ENCODE results near the gene PDE4D. TPM values are rescaled to one million over a fixed set of nuclear protein-coding genes. Genes with fewer than 3 reads are reported as not detected.

Gene PDE4D
- polyA plus RNA-seq, 1 donor (not counting 4 experiments of a cell fraction or from before 2014, with no cell fraction given) = 3.6 TPM

DNA sequence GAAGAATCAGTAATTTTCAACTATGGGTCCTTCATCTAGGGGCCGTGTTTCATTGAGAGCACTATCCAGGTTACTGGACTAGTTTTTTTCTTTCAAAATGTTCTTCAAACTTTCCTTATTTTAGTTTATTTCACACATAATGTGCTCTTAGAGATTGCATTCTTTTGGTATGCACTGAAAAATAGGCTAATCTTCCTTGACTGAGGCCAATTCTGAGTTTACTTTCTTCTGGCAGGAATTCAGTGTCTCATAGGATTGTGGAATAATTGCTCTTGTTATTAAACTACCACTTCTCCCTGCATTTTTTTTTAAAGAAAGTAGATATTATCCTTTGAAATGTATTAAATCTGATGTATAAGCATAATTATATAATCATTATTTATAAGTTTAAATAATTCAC lies 686.1 kb downstream of the PDE4D start:
- dilution Hi-C loops (cut with MboI; ENCODE audit: extremely low pct_ligation_motif_present, low sequenced_read_pairs) = no loop called here
- H3K9me3 ChIP-seq (ENCODE audit: control insufficient read depth, low read depth, low read length) = no peaks in the 10 kb centered on the region
- no peaks in the 10 kb centered on the region for H3K79me2 ChIP-seq (ENCODE audit: control insufficient read depth, insufficient read depth, low read length)
- DNase-seq (ENCODE audit: low read depth, low spot score) (no peak), FAIRE-seq (no peak)
- H3K36me3 ChIP-seq (ENCODE audit: control insufficient read depth in 2 of 2, extremely low read depth in 1 of 2, insufficient read depth in 2 of 2, low read length in 2 of 2) = no peaks in the 10 kb centered on the region
- H4K20me1 ChIP-seq (ENCODE audit: control insufficient read depth, extremely low read depth, insufficient read depth, low read length) = no peaks in the 10 kb centered on the region
- no peaks in the 10 kb centered on the region for H3K9me1 ChIP-seq (ENCODE audit: control insufficient read depth, extremely low read depth, insufficient read depth, low read length)
- no peak overlapping the region for H3K4me3 ChIP-seq (ENCODE audit: control insufficient read depth in 2 of 3, extremely low read depth in 1 of 3, insufficient read depth in 2 of 3, low read depth in 1 of 3, low read length in 3 of 3)
- no peak overlapping the region for H2AFZ ChIP-seq (ENCODE audit: control insufficient read depth, low read length)
- H3K27ac ChIP-seq (ENCODE audit: control insufficient read depth, insufficient read depth, low read length) = no peak overlapping the region
- no peak overlapping the region for H3K4me2 ChIP-seq (ENCODE audit: control insufficient read depth, extremely low read depth, insufficient read depth, low read depth, low read length)
- H3K27me3 ChIP-seq (ENCODE audit: control insufficient read depth, extremely low read depth, insufficient read depth, low read length) = no peaks in the 10 kb centered on the region
- no peak overlapping the region for H3K9ac ChIP-seq (ENCODE audit: control insufficient read depth, extremely low read depth, insufficient read depth, low read length)
- no peaks in the 10 kb centered on the region for H3K4me1 ChIP-seq (ENCODE audit: control insufficient read depth, extremely low read depth, insufficient read depth, low read length)
- TF ChIP-seq, protein P1, sequence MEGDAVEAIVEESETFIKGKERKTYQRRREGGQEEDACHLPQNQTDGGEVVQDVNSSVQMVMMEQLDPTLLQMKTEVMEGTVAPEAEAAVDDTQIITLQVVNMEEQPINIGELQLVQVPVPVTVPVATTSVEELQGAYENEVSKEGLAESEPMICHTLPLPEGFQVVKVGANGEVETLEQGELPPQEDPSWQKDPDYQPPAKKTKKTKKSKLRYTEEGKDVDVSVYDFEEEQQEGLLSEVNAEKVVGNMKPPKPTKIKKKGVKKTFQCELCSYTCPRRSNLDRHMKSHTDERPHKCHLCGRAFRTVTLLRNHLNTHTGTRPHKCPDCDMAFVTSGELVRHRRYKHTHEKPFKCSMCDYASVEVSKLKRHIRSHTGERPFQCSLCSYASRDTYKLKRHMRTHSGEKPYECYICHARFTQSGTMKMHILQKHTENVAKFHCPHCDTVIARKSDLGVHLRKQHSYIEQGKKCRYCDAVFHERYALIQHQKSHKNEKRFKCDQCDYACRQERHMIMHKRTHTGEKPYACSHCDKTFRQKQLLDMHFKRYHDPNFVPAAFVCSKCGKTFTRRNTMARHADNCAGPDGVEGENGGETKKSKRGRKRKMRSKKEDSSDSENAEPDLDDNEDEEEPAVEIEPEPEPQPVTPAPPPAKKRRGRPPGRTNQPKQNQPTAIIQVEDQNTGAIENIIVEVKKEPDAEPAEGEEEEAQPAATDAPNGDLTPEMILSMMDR (optimal IDR thresholded peaks at IDR 0.05 in 1 of 3, IDR thresholded peaks at IDR 0.05 in 1 of 3, conservative IDR thresholded peaks at IDR 0.05 in 1 of 3; ENCODE audit: extremely low read depth in 1 of 3, insufficient read depth in 2 of 3, low read length in 3 of 3) = no peak
- TF ChIP-seq EZH2 (IDR thresholded peaks at IDR 0.05; ENCODE audit: low read length) = no peak

DNA sequence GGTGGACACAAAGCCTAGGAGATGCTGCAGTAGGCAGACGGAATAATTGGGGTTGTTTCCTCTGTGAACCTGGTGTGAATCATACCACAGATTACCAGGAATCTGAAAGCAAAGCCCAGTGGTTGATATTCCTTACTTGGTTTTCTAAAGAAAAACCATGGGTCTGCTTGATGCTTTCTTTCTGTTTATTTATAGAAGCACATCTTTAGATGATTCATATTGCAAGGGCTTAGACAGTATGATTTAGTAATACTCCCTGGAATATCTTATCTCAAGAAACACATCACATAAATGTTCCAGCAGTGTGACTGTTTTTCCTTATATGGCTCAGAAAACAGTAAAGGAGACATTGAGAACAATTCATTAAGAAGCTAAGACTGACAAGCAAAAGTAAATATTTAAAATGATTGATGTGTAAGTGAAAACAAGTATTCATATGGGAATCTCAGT lies 687.4 kb downstream of the PDE4D start:
- Histone ChIP-seq H3K4me1 (ENCODE audit: control insufficient read depth, extremely low read depth, insufficient read depth, low read length) (no peaks in the 10 kb centered on the region), H3K36me3 (ENCODE audit: control insufficient read depth in 2 of 2, extremely low read depth in 1 of 2, insufficient read depth in 2 of 2, low read length in 2 of 2) (no peaks in the 10 kb centered on the region), H3K79me2 (ENCODE audit: control insufficient read depth, insufficient read depth, low read length) (no peaks in the 10 kb centered on the region), H3K9ac (ENCODE audit: control insufficient read depth, extremely low read depth, insufficient read depth, low read length) (no peak overlapping the region), H3K27me3 (ENCODE audit: control insufficient read depth, extremely low read depth, insufficient read depth, low read length) (no peaks in the 10 kb centered on the region), H4K20me1 (ENCODE audit: control insufficient read depth, extremely low read depth, insufficient read depth, low read length) (no peaks in the 10 kb centered on the region), H3K27ac (ENCODE audit: control insufficient read depth, insufficient read depth, low read length) (no peak overlapping the region), H2AFZ (ENCODE audit: control insufficient read depth, low read length) (no peak overlapping the region), H3K9me3 (ENCODE audit: control insufficient read depth, low read depth, low read length) (no peaks in the 10 kb centered on the region), H3K4me2 (ENCODE audit: control insufficient read depth, extremely low read depth, insufficient read depth, low read depth, low read length) (no peak overlapping the region), H3K9me1 (ENCODE audit: control insufficient read depth, extremely low read depth, insufficient read depth, low read length) (no peaks in the 10 kb centered on the region), H3K4me3 (ENCODE audit: control insufficient read depth in 2 of 3, extremely low read depth in 1 of 3, insufficient read depth in 2 of 3, low read depth in 1 of 3, low read length in 3 of 3) (no peak overlapping the region)
- DNase-seq (ENCODE audit: low read depth, low spot score) (no peak), FAIRE-seq (no peak)
- dilution Hi-C loops (cut with MboI; ENCODE audit: extremely low pct_ligation_motif_present, low sequenced_read_pairs) = no loop called here
- TF ChIP-seq, protein P1 (optimal IDR thresholded peaks at IDR 0.05 in 1 of 3, IDR thresholded peaks at IDR 0.05 in 1 of 3, conservative IDR thresholded peaks at IDR 0.05 in 1 of 3; ENCODE audit: extremely low read depth in 1 of 3, insufficient read depth in 2 of 3, low read length in 3 of 3) = no peak
- no peak for TF ChIP-seq EZH2 (IDR thresholded peaks at IDR 0.05; ENCODE audit: low read length)
